HepG2 (cell line): ENCODE measurements around the gene EIF6. TPM values are rescaled to one million over a fixed set of nuclear protein-coding genes. Genes with fewer than 3 reads are reported as not detected.

Source experiments
- ATF5 ChIP-seq: sonication (generic); formaldehyde crosslinking; IDR thresholded peaks from 2 replicates; pipeline ENCODE4 v1.4.0; 2020; ENCODE audit warnings: mild to moderate bottlenecking, low read depth, missing genetic modification reagents
- ELF1 ChIP-seq: sonication (generic); formaldehyde crosslinking; IDR thresholded peaks from 2 replicates; pipeline ENCODE4 v1.4.0; 2020; ENCODE audit warnings: missing genetic modification reagents
- HNF4G ChIP-seq, 2 experiments: sonication (generic) in 1 of 2; formaldehyde crosslinking in 1 of 2; IDR thresholded peaks; 2 replicates each; pipeline versions ENCODE4 v1.4.0 to v1.6.1; 2011 to 2020; ENCODE audit warnings: borderline replicate concordance in 2 of 2, low read depth in 2 of 2, mild to moderate bottlenecking in 2 of 2, low read length in 1 of 2, missing genetic modification reagents in 1 of 2, moderate library complexity in 1 of 2
- HOXA3 ChIP-seq: sonication (generic); formaldehyde crosslinking; IDR thresholded peaks from 2 replicates; pipeline ENCODE4 v1.5.0; 2020; ENCODE audit warnings: missing genetic modification reagents
- HOXA5 ChIP-seq: sonication (generic); formaldehyde crosslinking; IDR thresholded peaks from 2 replicates; pipeline ENCODE4 v1.4.0; 2020; ENCODE audit warnings: missing genetic modification reagents
- IRF9 ChIP-seq: sonication (generic); formaldehyde crosslinking; IDR thresholded peaks from 2 replicates; pipeline ENCODE4 v1.8.0; 2022; ENCODE audit warnings: missing genetic modification reagents, mild to moderate bottlenecking, borderline replicate concordance
- KAT2B ChIP-seq: fragments of 150-350 bp; IDR thresholded peaks from 2 replicates; pipeline ENCODE4 v1.6.1; 2014; ENCODE audit warnings: low read depth, low read length, borderline replicate concordance
- KMT2B ChIP-seq: IDR thresholded peaks from 2 replicates; pipeline ENCODE4 v1.6.1; 2016; ENCODE audit warnings: missing genetic modification reagents, missing compliant biosample characterization
- MAZ ChIP-seq, 2 experiments: sonication (generic) in 1 of 2; formaldehyde crosslinking in 1 of 2; IDR thresholded peaks; 2 replicates each; pipeline versions ENCODE4 v1.5.0 to v1.6.1; 2012 to 2020; ENCODE audit warnings: low read depth in 2 of 2, mild to moderate bottlenecking in 2 of 2, borderline replicate concordance in 1 of 2, improper control_type of control experiment in 1 of 2, low read length in 1 of 2, missing genetic modification reagents in 1 of 2, moderate library complexity in 1 of 2
- TCF7 ChIP-seq: sonication (generic); IDR thresholded peaks from 2 replicates; pipeline ENCODE4 v1.6.1; 2016; ENCODE audit warnings: antibody characterized with exemption, low read depth
- YEATS2 ChIP-seq: sonication (generic); formaldehyde crosslinking; IDR thresholded peaks from 2 replicates; pipeline ENCODE4 v1.4.0; 2020; ENCODE audit warnings: missing genetic modification reagents, borderline replicate concordance
- ZBTB7A ChIP-seq: sonication (generic); formaldehyde crosslinking; IDR thresholded peaks from 2 replicates; pipeline ENCODE4 v1.8.0; 2022; ENCODE audit warnings: mild to moderate bottlenecking, missing genetic modification reagents
- ZNF124 ChIP-seq: sonication (generic); formaldehyde crosslinking; IDR thresholded peaks from 2 replicates; pipeline ENCODE4 v1.4.0; 2020; ENCODE audit warnings: missing genetic modification reagents
- ZNF232 ChIP-seq: sonication (generic); formaldehyde crosslinking; IDR thresholded peaks from 2 replicates; pipeline ENCODE4 v1.4.0; 2020; ENCODE audit warnings: missing genetic modification reagents, borderline replicate concordance
- ZNF713 ChIP-seq: sonication (generic); formaldehyde crosslinking; IDR thresholded peaks from 2 replicates; pipeline ENCODE4 v1.4.0; 2020; ENCODE audit warnings: mild to moderate bottlenecking, missing genetic modification reagents
- ZNF747 ChIP-seq: sonication (generic); formaldehyde crosslinking; IDR thresholded peaks from 2 replicates; pipeline ENCODE4 v1.8.1; 2023; ENCODE audit warnings: missing genetic modification reagents, mild to moderate bottlenecking, borderline replicate concordance
- ZNF883 ChIP-seq: sonication (generic); formaldehyde crosslinking; IDR thresholded peaks from 2 replicates; pipeline ENCODE4 v1.5.1; 2020; ENCODE audit warnings: mild to moderate bottlenecking, missing genetic modification reagents; ENCODE audit errors: not compliant biosample characterization
- polyA plus RNA-seq, 8 experiments: library from polyadenylated mRNA; depleted of rRNA in 3 of 8; stranded (reverse) in 7 of 8; unstranded in 1 of 8; fragments of >200 nt; fragmentation: Illumina TruSeq in 4 of 8; extraction: Trizol in 4 of 8; gene quantifications; 2 replicates each; pipeline versions ENCODE4 v1.2.1 to v1.2.3, GENCODE V29; 2011 to 2016; ENCODE audit warnings: low read depth in 4 of 8, missing spikeins in 1 of 8, mixed read lengths in 1 of 8; ENCODE audit not compliant: insufficient read depth in 1 of 8
- total RNA-seq, 5 experiments: library from RNA; depleted of rRNA; stranded (reverse); fragments of >200 nt; fragmentation: Illumina TruSeq; extraction: Trizol; gene quantifications; 2 replicates each; pipeline ENCODE4 v1.2.3, GENCODE V29; 2016; ENCODE audit warnings: low read depth in 1 of 5
- TF ChIP-seq, protein P1 (sequence below): IDR thresholded peaks from 2 replicates; pipeline ENCODE4 v1.6.1; 2016; ENCODE audit warnings: missing compliant biosample characterization, missing genetic modification reagents, borderline replicate concordance

Gene EIF6
- total and polyA plus RNA-seq, 2 of the 13 experiments (the other 11 are each of a cell fraction or from before 2014, with no cell fraction given) = 462 to 466 TPM

DNA sequence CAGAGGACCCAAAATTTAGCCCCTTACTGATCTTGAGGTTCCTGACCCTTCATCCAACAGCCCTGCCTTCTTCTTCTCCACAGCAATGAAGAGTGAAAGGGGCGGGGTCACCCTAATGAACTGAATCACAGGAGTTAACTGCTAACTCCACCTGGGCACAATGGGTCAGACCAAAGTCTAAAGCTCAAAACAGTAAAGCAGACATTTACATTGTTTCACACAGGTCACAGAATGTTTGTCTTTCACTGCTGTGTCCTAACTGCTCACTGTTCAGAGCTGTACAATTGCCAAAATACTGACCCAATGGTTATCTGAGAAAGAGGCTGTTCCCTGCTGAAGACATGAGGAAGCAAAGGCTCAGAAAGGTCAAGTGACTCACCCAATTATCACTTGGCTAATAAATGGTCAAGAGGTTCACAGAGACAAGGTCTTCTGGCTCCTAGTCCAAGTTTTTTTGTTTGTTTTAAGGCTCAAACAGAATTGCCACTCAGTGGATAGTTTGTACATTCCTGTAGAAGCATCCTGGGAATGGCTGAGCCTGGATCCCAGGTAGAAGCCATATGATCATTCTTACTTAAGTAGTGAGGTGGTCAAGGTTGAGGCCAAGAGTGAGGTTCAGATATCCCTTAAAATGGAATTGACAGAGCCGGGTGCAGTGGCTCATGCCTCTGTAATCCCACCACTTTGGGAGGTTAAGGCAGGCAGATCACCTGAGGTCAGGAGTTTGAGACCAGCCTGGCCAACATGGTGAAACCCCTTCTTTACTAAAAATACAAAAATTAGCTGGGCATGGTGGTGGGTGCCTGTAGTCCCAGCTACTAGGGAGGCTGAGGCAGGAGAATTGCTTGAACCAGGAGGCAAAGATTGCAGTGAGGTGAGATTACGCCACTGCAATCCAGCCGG is 42.8 kb upstream of the EIF6 start (continued):
- TF ChIP-seq IRF9 = 0 out of 2 replicates have a peak, but pooled peaks have one; percentile 49
- TF ChIP-seq ZNF883 = no peak
- peak; percentile 75 for TF ChIP-seq ELF1 (CRISPR knock-in tag)
- TF ChIP-seq ZNF232 (CRISPR knock-in tag) = peak; percentile 79; the same call in 1 of the 2 replicates
- no peak for TF ChIP-seq ZBTB7A
- peak; percentile 64; the same call in 1 of the 2 replicates for TF ChIP-seq MAZ (IDR thresholded peaks at IDR 0.05; ENCODE audit: borderline replicate concordance, low read depth, low read length)
- peak; percentile 66; the same call in 1 of the 2 replicates for TF ChIP-seq MAZ (CRISPR knock-in tag; IDR thresholded peaks at IDR 0.05; ENCODE audit: low read depth)
- TF ChIP-seq, protein P1, sequence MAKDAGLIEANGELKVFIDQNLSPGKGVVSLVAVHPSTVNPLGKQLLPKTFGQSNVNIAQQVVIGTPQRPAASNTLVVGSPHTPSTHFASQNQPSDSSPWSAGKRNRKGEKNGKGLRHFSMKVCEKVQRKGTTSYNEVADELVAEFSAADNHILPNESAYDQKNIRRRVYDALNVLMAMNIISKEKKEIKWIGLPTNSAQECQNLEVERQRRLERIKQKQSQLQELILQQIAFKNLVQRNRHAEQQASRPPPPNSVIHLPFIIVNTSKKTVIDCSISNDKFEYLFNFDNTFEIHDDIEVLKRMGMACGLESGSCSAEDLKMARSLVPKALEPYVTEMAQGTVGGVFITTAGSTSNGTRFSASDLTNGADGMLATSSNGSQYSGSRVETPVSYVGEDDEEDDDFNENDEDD = peak; percentile 62; the same call in 1 of the 2 replicates
- peak; percentile 91 for TF ChIP-seq HOXA3 (CRISPR knock-in tag)
- TF ChIP-seq HOXA5 (CRISPR knock-in tag) = peak; percentile 93; the same call in 1 of the 2 replicates
- peak; percentile 65 for TF ChIP-seq KMT2B (CRISPR knock-in tag)
- peak; percentile 99 for TF ChIP-seq HNF4G (IDR thresholded peaks at IDR 0.05; ENCODE audit: borderline replicate concordance, low read depth, low read length)
- peak; percentile 100 for TF ChIP-seq HNF4G (CRISPR knock-in tag; IDR thresholded peaks at IDR 0.05; ENCODE audit: borderline replicate concordance, low read depth)
- TF ChIP-seq TCF7 = peak; percentile 73
- peak; percentile 82; the same call in 1 of the 2 replicates for TF ChIP-seq ZNF713 (CRISPR knock-in tag)
- TF ChIP-seq KAT2B = no peak; the same call in 1 of the 2 replicates
- TF ChIP-seq ZNF747 (CRISPR knock-in tag) = peak; percentile 91; the same call in 1 of the 2 replicates
- TF ChIP-seq YEATS2 (CRISPR knock-in tag) = peak; percentile 78; the same call in 1 of the 2 replicates
- no peak for TF ChIP-seq ATF5 (CRISPR knock-in tag)
- peak; percentile 91 for TF ChIP-seq ZNF124
